GM10847 (cell line): Measurements from ENCODE around the gene RPL21.

Source experiments
- POLR2A ChIP-seq: IDR thresholded peaks from 2 replicates; pipeline ENCODE4 v1.6.1; 2011; ENCODE audit not compliant: insufficient read length; ENCODE audit errors: extremely low read depth

RPL21 gene

GRCh38 chr13:27257233-27257568 is 5.8 kb downstream of the RPL21 start:
- TF ChIP-seq POLR2A, result no peak

- no peak for TF ChIP-seq POLR2A
Measured at GRCh38 chr13:27257648-27258253, 6.4 kb downstream of the RPL21 start.

- TF ChIP-seq POLR2A, result no peak
Measured at GRCh38 chr13:27258637-27259386, 7.5 kb downstream of the RPL21 start.

- TF ChIP-seq POLR2A, result no peak
Measured at GRCh38 chr13:27259831-27260230, 8.5 kb downstream of the RPL21 start.

- TF ChIP-seq POLR2A, result no peak
Measured at GRCh38 chr13:27261396-27261795, 10.0 kb downstream of the RPL21 start.

- TF ChIP-seq POLR2A, result no peak
Measured at GRCh38 chr13:27263438-27263837, 12.1 kb downstream of the RPL21 start.

- no peak for TF ChIP-seq POLR2A
Measured at GRCh38 chr13:27264181-27264580, 12.8 kb downstream of the RPL21 start.

- TF ChIP-seq POLR2A, result no peak
Measured at GRCh38 chr13:27264648-27265047, 13.3 kb downstream of the RPL21 start.

- TF ChIP-seq POLR2A, result no peak
Measured at GRCh38 chr13:27266917-27267316, 15.6 kb downstream of the RPL21 start.

- no peak for TF ChIP-seq POLR2A
Measured at GRCh38 chr13:27267596-27267995, 16.2 kb downstream of the RPL21 start.

GRCh38 chr13:27269114-27269665 is 17.8 kb downstream of the RPL21 start:
- no peak for TF ChIP-seq POLR2A

- TF ChIP-seq POLR2A, result no peak
Measured at GRCh38 chr13:27270594-27271520, 19.5 kb downstream of the RPL21 start, which contains the start of gene RASL11A. Gene RASL11A, plus strand, starts transcription at chr13:27270830. Its CDS starts 115 bp downstream, at chr13:27270945.

GRCh38 chr13:27271570-27272096 is 20.3 kb downstream of the RPL21 start:
- no peak for TF ChIP-seq POLR2A

GRCh38 chr13:27273658-27274425 is 22.5 kb downstream of the RPL21 start:
- no peak for TF ChIP-seq POLR2A
